ENCODE results near the gene SLC30A2.

The SLC30A2 gene

GRCh38 chr1:26005434-26006105 lies 40.3 kb downstream of the SLC30A2 start:
- H3K9me3 ChIP-seq (ENCODE audit: control insufficient read depth in 1 of 2, low read length in 2 of 2), result no peaks in the 10 kb centered on the region
- H3K4me1 ChIP-seq (ENCODE audit: control insufficient read depth in 1 of 2, insufficient read depth in 2 of 2, low read length in 2 of 2), result peaks cover 0 to 4% of the 10 kb centered on the region in 2 donors
- no peak overlapping the region for H3K27ac ChIP-seq (ENCODE audit: low read length)
- H3K27me3 ChIP-seq (ENCODE audit: low read depth, low read length), result no peaks in the 10 kb centered on the region
- no peak overlapping the region for H3K4me3 ChIP-seq (ENCODE audit: low read depth in 1 of 2, low read length in 2 of 2)
- H3K36me3 ChIP-seq (ENCODE audit: control insufficient read depth in 1 of 2, insufficient read depth in 2 of 2, low read length in 2 of 2), result no peaks in the 10 kb centered on the region

DNA sequence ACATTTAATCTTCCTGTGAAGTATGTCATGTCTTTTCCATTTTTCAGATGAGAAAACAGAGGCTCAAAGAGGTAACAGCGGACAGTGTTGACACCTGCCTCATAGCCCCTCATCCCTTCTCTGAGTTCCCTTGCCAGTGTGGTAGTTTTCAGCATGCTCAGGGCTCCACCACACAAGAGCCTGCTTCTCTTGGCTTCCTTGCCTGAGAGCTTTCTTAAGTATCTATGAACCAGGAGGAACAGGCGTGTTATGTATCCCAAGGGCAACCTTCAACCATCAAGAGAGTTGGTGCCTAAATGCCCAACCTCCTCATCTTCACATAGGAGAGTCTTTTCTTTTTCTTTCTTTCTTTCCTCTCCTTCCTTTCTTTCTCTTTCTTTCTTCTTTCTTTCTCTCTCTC lies 42.2 kb downstream of the SLC30A2 start:
- no peak overlapping the region for H3K4me3 ChIP-seq (ENCODE audit: low read depth in 1 of 2, low read length in 2 of 2)
- H3K27me3 ChIP-seq (ENCODE audit: low read depth, low read length), result no peaks in the 10 kb centered on the region
- H3K4me1 ChIP-seq (ENCODE audit: control insufficient read depth in 1 of 2, insufficient read depth in 2 of 2, low read length in 2 of 2), result peaks cover 0 to 4% of the 10 kb centered on the region in 2 donors
- H3K9me3 ChIP-seq (ENCODE audit: control insufficient read depth in 1 of 2, low read length in 2 of 2), result no peaks in the 10 kb centered on the region
- H3K27ac ChIP-seq (ENCODE audit: low read length), result no peak overlapping the region
- no peaks in the 10 kb centered on the region for H3K36me3 ChIP-seq (ENCODE audit: control insufficient read depth in 1 of 2, insufficient read depth in 2 of 2, low read length in 2 of 2)

DNA sequence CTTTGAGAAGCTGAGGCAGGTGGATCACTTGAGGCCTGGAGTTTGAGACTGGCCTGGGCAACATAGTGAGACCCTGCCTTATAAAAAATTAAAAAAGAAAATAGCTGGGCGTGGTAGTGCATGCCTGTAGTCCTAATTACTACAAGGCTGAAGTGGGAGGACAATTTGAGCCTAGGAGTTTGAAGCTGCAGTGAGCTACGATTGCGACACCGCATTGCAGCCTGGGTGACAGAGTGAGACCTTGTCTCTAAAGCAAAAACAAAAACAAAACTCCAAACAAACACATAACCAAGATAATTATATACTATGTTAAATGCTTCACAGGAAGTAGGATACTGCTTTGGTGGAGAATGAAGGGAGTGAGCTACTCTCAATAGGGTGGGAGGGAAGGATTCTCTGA lies 42.7 kb downstream of the SLC30A2 start:
- no peak overlapping the region for H3K27ac ChIP-seq (ENCODE audit: low read length)

DNA sequence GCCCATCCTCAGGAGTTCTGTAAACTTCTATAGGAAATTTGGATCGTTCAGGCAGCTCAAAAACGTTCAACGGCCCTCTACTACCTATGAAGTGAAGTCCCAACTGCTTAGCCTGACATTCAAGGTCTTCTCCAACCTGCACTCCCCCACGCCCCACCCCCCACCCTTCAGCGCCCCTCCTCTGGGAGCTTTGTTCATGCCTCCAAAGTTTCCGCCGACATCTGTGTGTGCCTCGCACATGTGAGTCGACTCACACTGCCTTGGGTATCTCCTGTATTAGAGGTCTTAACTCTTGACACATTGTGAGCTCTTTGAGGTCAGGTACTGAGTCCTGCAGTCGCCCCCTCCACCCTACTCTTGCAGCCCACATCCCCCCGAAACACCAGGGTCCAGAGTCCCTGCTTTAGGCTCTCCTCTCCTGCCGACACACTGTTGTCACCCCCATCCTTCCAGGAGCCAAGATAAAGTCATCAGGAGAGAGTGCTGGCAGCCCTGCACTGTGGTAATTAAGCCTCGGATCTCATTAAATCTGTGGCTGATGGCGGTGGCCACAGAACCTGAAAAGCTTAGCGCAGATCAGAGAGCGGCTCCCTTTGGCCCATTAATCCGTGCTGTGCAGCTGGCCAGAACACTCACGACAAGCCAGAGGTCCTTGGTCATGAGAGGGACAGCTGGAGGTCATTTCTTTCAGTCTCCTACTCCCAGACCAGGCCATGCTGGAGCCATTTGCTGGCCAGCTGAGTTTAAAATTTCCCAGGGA lies 46.7 kb downstream of the SLC30A2 start:
- Histone ChIP-seq H3K9me3 (ENCODE audit: control insufficient read depth in 1 of 2, low read length in 2 of 2) (no peaks in the 10 kb centered on the region), H3K4me1 (ENCODE audit: control insufficient read depth in 1 of 2, insufficient read depth in 2 of 2, low read length in 2 of 2) (peaks cover 12 to 16% of the 10 kb centered on the region in 2 donors), H3K4me3 (ENCODE audit: low read depth in 1 of 2, low read length in 2 of 2) (no peak overlapping the region), H3K27ac (ENCODE audit: low read length) (no peak overlapping the region), H3K36me3 (ENCODE audit: control insufficient read depth in 1 of 2, insufficient read depth in 2 of 2, low read length in 2 of 2) (no peaks in the 10 kb centered on the region), H3K27me3 (ENCODE audit: low read depth, low read length) (no peaks in the 10 kb centered on the region)

More for the DNA sequence above, 42.7 kb downstream of the SLC30A2 start:
- no peak overlapping the region for H3K4me3 ChIP-seq (ENCODE audit: low read depth in 1 of 2, low read length in 2 of 2)
- peaks cover 5 to 9% of the 10 kb centered on the region in 2 donors for H3K4me1 ChIP-seq (ENCODE audit: control insufficient read depth in 1 of 2, insufficient read depth in 2 of 2, low read length in 2 of 2)
- no peaks in the 10 kb centered on the region for H3K36me3 ChIP-seq (ENCODE audit: control insufficient read depth in 1 of 2, insufficient read depth in 2 of 2, low read length in 2 of 2)
- H3K27me3 ChIP-seq (ENCODE audit: low read depth, low read length), result no peaks in the 10 kb centered on the region
- H3K9me3 ChIP-seq (ENCODE audit: control insufficient read depth in 1 of 2, low read length in 2 of 2), result no peaks in the 10 kb centered on the region

GRCh38 chr1:25997828-25998761 lies 47.8 kb downstream of the SLC30A2 start, which contains the start of gene PAFAH2:
Gene PAFAH2 (minus strand): TSS chr1:25998063. CDS start chr1:25990816, 7,247 bp downstream.
- no peaks in the 10 kb centered on the region for H3K36me3 ChIP-seq (ENCODE audit: control insufficient read depth in 1 of 2, insufficient read depth in 2 of 2, low read length in 2 of 2)
- H3K27me3 ChIP-seq (ENCODE audit: low read depth, low read length), result no peaks in the 10 kb centered on the region
- peak within 1 kb of the TSS; percentile 67 to 78 for H3K4me3 ChIP-seq (ENCODE audit: low read depth in 1 of 2, low read length in 2 of 2)
- H3K9me3 ChIP-seq (ENCODE audit: control insufficient read depth in 1 of 2, low read length in 2 of 2), result no peaks in the 10 kb centered on the region
- H3K4me1 ChIP-seq (ENCODE audit: control insufficient read depth in 1 of 2, insufficient read depth in 2 of 2, low read length in 2 of 2), result peaks cover 12 to 16% of the 10 kb centered on the region in 2 donors
- peak within 1 kb of the TSS; percentile 79 for H3K27ac ChIP-seq (ENCODE audit: low read length)

DNA sequence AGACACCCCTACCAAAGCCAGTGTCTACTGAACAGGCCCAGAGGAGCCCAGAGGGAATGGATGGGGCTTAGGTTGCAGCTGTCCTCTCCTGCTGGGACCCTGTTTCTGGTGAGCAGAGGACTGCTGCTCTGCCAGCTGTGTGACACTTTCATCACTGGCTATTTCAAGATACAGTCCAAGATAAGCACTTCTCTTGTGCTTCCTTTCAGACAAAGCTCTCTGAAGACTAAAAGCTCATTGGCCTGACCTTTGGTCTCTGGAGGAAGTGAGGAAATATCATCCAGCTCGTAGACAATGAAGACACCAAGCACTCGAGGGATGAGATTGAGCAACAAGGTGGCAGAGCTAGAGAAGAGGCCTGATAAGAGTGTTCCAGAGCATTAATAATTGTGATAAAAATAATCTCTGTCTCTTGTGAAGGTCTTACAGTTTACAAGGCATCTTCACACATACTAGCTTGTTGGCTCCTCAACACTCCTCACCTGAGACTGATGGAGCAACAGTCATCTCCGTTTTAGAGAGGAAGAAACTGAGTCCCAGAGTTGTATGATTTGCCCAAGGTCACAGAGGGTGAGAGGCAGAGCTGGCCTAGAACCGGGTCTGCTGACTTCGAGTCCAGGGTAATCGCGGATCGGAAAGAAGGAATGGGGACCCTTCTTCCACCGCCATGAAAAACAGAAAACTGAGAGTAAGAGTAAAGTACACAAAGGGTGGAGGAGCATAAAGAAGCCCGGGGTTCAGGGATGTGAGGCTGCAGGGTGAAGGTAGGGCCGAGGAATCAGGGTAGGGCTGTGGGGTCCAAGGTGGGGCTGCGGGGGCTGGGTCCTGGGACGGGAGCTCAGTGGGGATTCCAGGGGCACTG lies 48.7 kb downstream of the SLC30A2 start:
- peak overlapping the region; percentile 67 to 78 for H3K4me3 ChIP-seq (ENCODE audit: low read depth in 1 of 2, low read length in 2 of 2)
- no peaks in the 10 kb centered on the region for H3K36me3 ChIP-seq (ENCODE audit: control insufficient read depth in 1 of 2, insufficient read depth in 2 of 2, low read length in 2 of 2)
- peak overlapping the region; percentile 79 for H3K27ac ChIP-seq (ENCODE audit: low read length)
- peaks cover 12 to 16% of the 10 kb centered on the region in 2 donors for H3K4me1 ChIP-seq (ENCODE audit: control insufficient read depth in 1 of 2, insufficient read depth in 2 of 2, low read length in 2 of 2)
- no peaks in the 10 kb centered on the region for H3K27me3 ChIP-seq (ENCODE audit: low read depth, low read length)
- H3K9me3 ChIP-seq (ENCODE audit: control insufficient read depth in 1 of 2, low read length in 2 of 2), result no peaks in the 10 kb centered on the region

DNA sequence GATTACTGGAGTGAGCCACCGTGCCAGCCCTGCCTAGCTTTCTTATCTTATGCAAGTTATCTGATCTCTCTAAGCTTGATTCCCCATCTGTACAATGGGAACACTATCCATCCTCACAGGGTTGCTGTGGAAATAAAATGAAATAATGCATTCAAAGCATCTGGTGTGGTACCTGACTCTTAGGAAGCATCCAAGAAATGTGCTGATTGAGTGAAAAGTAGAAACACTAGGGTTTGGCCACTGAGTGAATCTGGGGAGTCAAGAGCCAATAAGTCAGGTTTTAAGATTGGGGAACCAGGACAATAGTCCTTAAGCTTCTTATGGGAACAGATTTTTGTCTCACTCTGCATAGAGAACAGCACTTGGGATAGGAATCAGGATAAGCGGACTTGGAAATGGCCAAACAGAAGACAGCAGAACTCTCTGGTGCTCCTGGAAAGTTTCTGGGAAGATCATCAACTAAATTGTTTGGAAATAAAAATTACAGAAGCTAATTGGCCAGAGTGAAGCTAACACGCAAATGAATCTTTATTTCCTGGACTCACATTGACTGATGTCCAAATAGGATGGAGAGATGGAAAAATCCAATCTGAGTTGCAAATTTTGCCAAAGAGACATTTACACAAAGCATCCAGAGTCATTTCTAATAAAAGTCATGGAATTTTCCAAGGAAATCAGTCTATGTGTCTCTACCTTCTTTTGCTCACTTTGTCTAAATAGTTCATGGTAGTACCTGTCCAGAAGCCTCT lies 51.3 kb downstream of the SLC30A2 start:
- H3K27me3 ChIP-seq (ENCODE audit: low read depth, low read length), result no peaks in the 10 kb centered on the region
- peaks cover 1 to 6% of the 10 kb centered on the region in 2 donors for H3K36me3 ChIP-seq (ENCODE audit: control insufficient read depth in 1 of 2, insufficient read depth in 2 of 2, low read length in 2 of 2)
- H3K4me3 ChIP-seq (ENCODE audit: low read depth in 1 of 2, low read length in 2 of 2), result no peak overlapping the region
- no peaks in the 10 kb centered on the region for H3K9me3 ChIP-seq (ENCODE audit: control insufficient read depth in 1 of 2, low read length in 2 of 2)
- peaks cover 12 to 16% of the 10 kb centered on the region in 2 donors for H3K4me1 ChIP-seq (ENCODE audit: control insufficient read depth in 1 of 2, insufficient read depth in 2 of 2, low read length in 2 of 2)
- H3K27ac ChIP-seq (ENCODE audit: low read length), result no peak overlapping the region

- H3K36me3 ChIP-seq (ENCODE audit: control insufficient read depth in 1 of 2, insufficient read depth in 2 of 2, low read length in 2 of 2), result peaks cover 6 to 7% of the 10 kb centered on the region in 2 donors
- H3K4me1 ChIP-seq (ENCODE audit: control insufficient read depth in 1 of 2, insufficient read depth in 2 of 2, low read length in 2 of 2), result peaks cover 8 to 12% of the 10 kb centered on the region in 2 donors
- no peak overlapping the region for H3K4me3 ChIP-seq (ENCODE audit: low read depth in 1 of 2, low read length in 2 of 2)
- no peaks in the 10 kb centered on the region for H3K27me3 ChIP-seq (ENCODE audit: low read depth, low read length)
- H3K9me3 ChIP-seq (ENCODE audit: control insufficient read depth in 1 of 2, low read length in 2 of 2), result no peaks in the 10 kb centered on the region
- no peak overlapping the region for H3K27ac ChIP-seq (ENCODE audit: low read length)
These were observed 52.5 kb downstream of the SLC30A2 start for GRCh38 chr1:25993197-25993951.

GRCh38 chr1:25992689-25993171 lies 53.2 kb downstream of the SLC30A2 start:
- peaks cover 6 to 13% of the 10 kb centered on the region in 2 donors for H3K36me3 ChIP-seq (ENCODE audit: control insufficient read depth in 1 of 2, insufficient read depth in 2 of 2, low read length in 2 of 2)
- no peaks in the 10 kb centered on the region for H3K9me3 ChIP-seq (ENCODE audit: control insufficient read depth in 1 of 2, low read length in 2 of 2)
- no peaks in the 10 kb centered on the region for H3K27me3 ChIP-seq (ENCODE audit: low read depth, low read length)
- peaks cover 7 to 10% of the 10 kb centered on the region in 2 donors for H3K4me1 ChIP-seq (ENCODE audit: control insufficient read depth in 1 of 2, insufficient read depth in 2 of 2, low read length in 2 of 2)
- H3K27ac ChIP-seq (ENCODE audit: low read length), result no peak overlapping the region
- H3K4me3 ChIP-seq (ENCODE audit: low read depth in 1 of 2, low read length in 2 of 2), result no peak overlapping the region
